Muscle layer of colon (tissue), 2 donors: Measurements from ENCODE around the gene PSMD5.

ENCODE experiments used
- H3K27ac ChIP-seq: one replicate; pipeline ENCODE4 v1.7.0; 2013; ENCODE audit warnings: low read depth, mild to moderate bottlenecking, low read length, moderate library complexity
- H3K27me3 ChIP-seq, 2 donors: one replicate each; pipeline ENCODE4 v1.7.0; 2013; ENCODE audit warnings: low read length in 2 of 2, mild to moderate bottlenecking in 2 of 2; ENCODE audit not compliant: insufficient read depth in 2 of 2, control insufficient read depth in 1 of 2
- H3K36me3 ChIP-seq: one replicate; pipeline ENCODE4 v1.7.0; 2013; ENCODE audit warnings: mild to moderate bottlenecking, low read length; ENCODE audit not compliant: insufficient read depth
- H3K4me1 ChIP-seq: one replicate; pipeline ENCODE4 v1.7.0; 2013; ENCODE audit warnings: mild to moderate bottlenecking, low read length; ENCODE audit not compliant: insufficient read depth
- H3K4me3 ChIP-seq, 2 donors: one replicate each; pipeline ENCODE4 v1.7.0; 2013; ENCODE audit warnings: low read length in 2 of 2, low read depth in 1 of 2, mild to moderate bottlenecking in 1 of 2, moderate library complexity in 1 of 2
- H3K9ac ChIP-seq: one replicate; pipeline ENCODE4 v1.7.0; 2013; ENCODE audit warnings: low read length
- H3K9me3 ChIP-seq: one replicate; pipeline ENCODE4 v1.7.0; 2013; ENCODE audit warnings: mild to moderate bottlenecking, low read length
- donor health status: abdominal sarcoma.
- donor health status: Adenocarcinoma of cecum.

The PSMD5 gene

GRCh38 chr9:120882935-120883607 is 40.3 kb upstream of the PSMD5 start:
- no peaks in the 10 kb centered on the region for H3K9me3 ChIP-seq
- H3K36me3 ChIP-seq = no peaks in the 10 kb centered on the region
- H3K9ac ChIP-seq = no peak overlapping the region
- no peak overlapping the region for H3K4me3 ChIP-seq
- no peak overlapping the region for H3K27ac ChIP-seq
- peaks cover 5% of the 10 kb centered on the region for H3K4me1 ChIP-seq
- no peaks in the 10 kb centered on the region for H3K27me3 ChIP-seq

GRCh38 chr9:120879446-120879845 is 36.7 kb upstream of the PSMD5 start:
- no peaks in the 10 kb centered on the region for H3K9me3 ChIP-seq
- H3K4me1 ChIP-seq = peaks cover 6% of the 10 kb centered on the region
- no peak overlapping the region for H3K27ac ChIP-seq
- no peaks in the 10 kb centered on the region for H3K36me3 ChIP-seq
- no peak overlapping the region for H3K4me3 ChIP-seq
- no peak overlapping the region for H3K9ac ChIP-seq
- H3K27me3 ChIP-seq = no peaks in the 10 kb centered on the region

- H3K27ac ChIP-seq = no peak overlapping the region
- H3K27me3 ChIP-seq = no peaks in the 10 kb centered on the region
- peak overlapping the region in 1 of 2 donors; percentile 76 for H3K4me3 ChIP-seq
- no peaks in the 10 kb centered on the region for H3K9me3 ChIP-seq
- peak overlapping the region; percentile 39 for H3K9ac ChIP-seq
- no peaks in the 10 kb centered on the region for H3K36me3 ChIP-seq
- H3K4me1 ChIP-seq = peaks cover 6% of the 10 kb centered on the region
These were observed 35.7 kb upstream of the PSMD5 start for GRCh38 chr9:120878188-120879130.

- peak overlapping the region; percentile 68 to 76 for H3K4me3 ChIP-seq
- peaks cover 6% of the 10 kb centered on the region for H3K4me1 ChIP-seq
- peak overlapping the region; percentile 88 for H3K27ac ChIP-seq
- no peaks in the 10 kb centered on the region for H3K9me3 ChIP-seq
- no peaks in the 10 kb centered on the region for H3K36me3 ChIP-seq
- no peaks in the 10 kb centered on the region for H3K27me3 ChIP-seq
- H3K9ac ChIP-seq = peak overlapping the region; percentile 39
These were observed 34.7 kb upstream of the PSMD5 start for GRCh38 chr9:120877276-120878034.

- peak within 1 kb of the TSS; percentile 68 to 76 for H3K4me3 ChIP-seq
- H3K27me3 ChIP-seq = no peaks in the 10 kb centered on the region
- H3K9me3 ChIP-seq = no peaks in the 10 kb centered on the region
- peak within 1 kb of the TSS; percentile 61 for H3K9ac ChIP-seq
- peak within 1 kb of the TSS; percentile 88 for H3K27ac ChIP-seq
- H3K4me1 ChIP-seq = peaks cover 6% of the 10 kb centered on the region
- no peaks in the 10 kb centered on the region for H3K36me3 ChIP-seq
These were observed 34.1 kb upstream of the PSMD5 start, which contains the start of gene PHF19 for GRCh38 chr9:120876842-120877240. TSS of gene PHF19 (minus strand) at chr9:120877188. CDS start at chr9:120874741, 2,447 bp downstream.

GRCh38 chr9:120875954-120876841 is 33.5 kb upstream of the PSMD5 start:
- H3K36me3 ChIP-seq = no peaks in the 10 kb centered on the region
- H3K9me3 ChIP-seq = no peaks in the 10 kb centered on the region
- H3K9ac ChIP-seq = peak overlapping the region; percentile 61
- peak overlapping the region; percentile 36 for H3K27ac ChIP-seq
- no peaks in the 10 kb centered on the region for H3K27me3 ChIP-seq
- H3K4me3 ChIP-seq = peak overlapping the region; percentile 50 to 71
- peaks cover 6% of the 10 kb centered on the region for H3K4me1 ChIP-seq

- Histone ChIP-seq H3K36me3 (no peaks in the 10 kb centered on the region), H3K4me3 (peak overlapping the region in 1 of 2 donors; percentile 71), H3K27me3 (no peaks in the 10 kb centered on the region), H3K27ac (peak overlapping the region; percentile 36), H3K9me3 (no peaks in the 10 kb centered on the region), H3K4me1 (peaks cover 6% of the 10 kb centered on the region), H3K9ac (no peak overlapping the region)
These were observed 32.9 kb upstream of the PSMD5 start for GRCh38 chr9:120875643-120875953.

GRCh38 chr9:120875195-120875565 is 32.5 kb upstream of the PSMD5 start:
- Histone ChIP-seq H3K9ac (no peak overlapping the region), H3K4me3 (no peak overlapping the region)

GRCh38 chr9:120874226-120875194 is 31.8 kb upstream of the PSMD5 start:
- no peak overlapping the region for H3K4me3 ChIP-seq
- no peaks in the 10 kb centered on the region for H3K27me3 ChIP-seq
- no peaks in the 10 kb centered on the region for H3K9me3 ChIP-seq
- H3K36me3 ChIP-seq = no peaks in the 10 kb centered on the region
- H3K27ac ChIP-seq = no peak overlapping the region
- no peak overlapping the region for H3K9ac ChIP-seq
- H3K4me1 ChIP-seq = peaks cover 6% of the 10 kb centered on the region

More at GRCh38 chr9:120875195-120875565, 32.5 kb upstream of the PSMD5 start:
- Histone ChIP-seq H3K9me3 (no peaks in the 10 kb centered on the region), H3K36me3 (no peaks in the 10 kb centered on the region), H3K27me3 (no peaks in the 10 kb centered on the region), H3K4me1 (peaks cover 6% of the 10 kb centered on the region), H3K27ac (no peak overlapping the region)

GRCh38 chr9:120873512-120873911 is 30.8 kb upstream of the PSMD5 start:
- H3K36me3 ChIP-seq = no peaks in the 10 kb centered on the region
- no peak overlapping the region for H3K4me3 ChIP-seq
- no peaks in the 10 kb centered on the region for H3K9me3 ChIP-seq
- H3K27me3 ChIP-seq = no peaks in the 10 kb centered on the region
- no peak overlapping the region for H3K9ac ChIP-seq
- no peak overlapping the region for H3K27ac ChIP-seq
- peaks cover 6% of the 10 kb centered on the region for H3K4me1 ChIP-seq
